Endothelial cell of umbilical vein (primary cell): ENCODE data around the gene SERPINF2. TPM values are rescaled to one million over a fixed set of nuclear protein-coding genes. Genes with fewer than 3 reads are reported as not detected.

Experiments used
- BruUV-seq: library from RNA; stranded (reverse); fragments of 400-500 nt; replicated peaks from 2 replicates; lab custom pipeline; 2021; lab: Mats Ljungman, UMichigan
- CTCF ChIA-PET: fragments of 300-600, 350-600 bp; sonication (Branson Sonifier 250); formaldehyde crosslinking; loops from one replicate; lab custom pipeline; 2021; ENCODE audit warnings: antibody characterized with exemption, inconsistent platforms; lab: Charles Lee
- POLR2A ChIA-PET: fragments of 300-600, 350-600 bp; sonication (Branson Sonifier 250); formaldehyde crosslinking; loops from one replicate; lab custom pipeline; 2021; ENCODE audit warnings: antibody characterized with exemption, inconsistent platforms; lab: Charles Lee
- DNase-seq: peaks from one replicate; pipeline ENCODE4 v3.0.0-alpha.2; 2011; ENCODE audit warnings: low read depth, low spot score
- FAIRE-seq: peaks from 2 replicates; lab custom pipeline; 2011; peaks lifted over from hg19 to GRCh38; lab: Jason Lieb, UNC
- H2AFZ ChIP-seq: 2 replicates; pipeline ENCODE4 v1.6.0; 2012; ENCODE audit warnings: low read depth, low read length, control low read depth, inconsistent platforms
- H3K27ac ChIP-seq: 2 replicates; pipeline ENCODE4 v1.5.1; 2011; ENCODE audit warnings: low read depth, mild to moderate bottlenecking, control low read depth, low read length, moderate library complexity; ENCODE audit not compliant: insufficient read depth
- H3K27me3 ChIP-seq, 2 experiments: 2 replicates each; pipeline versions ENCODE4 v1.6.0 to v1.6.1; 2011; ENCODE audit warnings: low read length in 2 of 2, mixed read lengths in 1 of 2; ENCODE audit not compliant: control insufficient read depth in 2 of 2, insufficient read depth in 2 of 2
- H3K36me3 ChIP-seq, 2 experiments: 2 replicates in 1 of 2; 3 replicates in 1 of 2; pipeline ENCODE4 v1.5.1; 2011; ENCODE audit warnings: low read length in 2 of 2, mild to moderate bottlenecking in 1 of 2, moderate library complexity in 1 of 2; ENCODE audit not compliant: control insufficient read depth in 2 of 2, insufficient read depth in 2 of 2; ENCODE audit errors: extremely low read depth in 1 of 2
- H3K4me1 ChIP-seq: 3 replicates; pipeline ENCODE4 v1.5.1; 2011; ENCODE audit warnings: mild to moderate bottlenecking, low read length; ENCODE audit not compliant: control insufficient read depth, insufficient read depth; ENCODE audit errors: extremely low read depth
- H3K4me2 ChIP-seq: 2 replicates; pipeline ENCODE4 v1.6.1; 2011; ENCODE audit warnings: low read length, control low read depth, mixed read lengths; ENCODE audit not compliant: insufficient read depth
- H3K4me3 ChIP-seq, 3 experiments: fragments of 200-600 bp in 1 of 3; sonication (generic), shearing (Covaris generic) in 1 of 3; replicated peaks in 1 of 3; 2 replicates each; pipeline ENCODE4 v1.5.1; 2011 to 2016; ENCODE audit warnings: control low read depth in 3 of 3, low read length in 3 of 3, mild to moderate bottlenecking in 2 of 3, inconsistent platforms in 1 of 3, low read depth in 1 of 3, moderate library complexity in 1 of 3; ENCODE audit not compliant: insufficient read depth in 1 of 3
- H3K79me2 ChIP-seq: 2 replicates; pipeline ENCODE4 v1.6.0; 2012; ENCODE audit warnings: low read length, inconsistent platforms; ENCODE audit not compliant: control insufficient read depth, insufficient read depth
- H3K9ac ChIP-seq: replicated peaks from 2 replicates; pipeline ENCODE3; 2011; ENCODE audit warnings: low read length, control low read depth; ENCODE audit not compliant: insufficient read depth; ENCODE audit errors: extremely low read depth
- H3K9me1 ChIP-seq: replicated peaks from 3 replicates; pipeline ENCODE4 v1.6.0; 2011; ENCODE audit warnings: mild to moderate bottlenecking, low read length; ENCODE audit not compliant: control insufficient read depth, insufficient read depth; ENCODE audit errors: extremely low read depth
- H3K9me3 ChIP-seq: replicated peaks from 2 replicates; pipeline ENCODE4 v1.5.1; 2012; ENCODE audit warnings: low read length, inconsistent platforms; ENCODE audit not compliant: control insufficient read depth, insufficient read depth
- H4K20me1 ChIP-seq: replicated peaks from 2 replicates; pipeline ENCODE3; 2011; ENCODE audit warnings: mild to moderate bottlenecking, low read length; ENCODE audit not compliant: control insufficient read depth, insufficient read depth; ENCODE audit errors: extremely low read depth
- CTCF ChIP-seq, 2 donors: IDR thresholded peaks; 1 replicate in 1 of 2; 2 replicates in 1 of 2; pipeline ENCODE4 v1.5.1; 2011; ENCODE audit warnings: low read length in 2 of 2, mild to moderate bottlenecking in 2 of 2, moderate library complexity in 2 of 2, control low read depth in 1 of 2, inconsistent platforms in 1 of 2, low read depth in 1 of 2; ENCODE audit not compliant: insufficient read depth in 1 of 2; ENCODE audit errors: extremely low read depth in 1 of 2
- FOS ChIP-seq: IDR thresholded peaks from 2 replicates; pipeline ENCODE4 v1.6.1; 2011; ENCODE audit warnings: mild to moderate bottlenecking, low read length, moderate library complexity, borderline replicate concordance; ENCODE audit not compliant: insufficient read depth
- JUN ChIP-seq: IDR thresholded peaks from 2 replicates; pipeline ENCODE4 v1.6.1; 2011; ENCODE audit warnings: borderline replicate concordance, low read depth; ENCODE audit not compliant: insufficient read length, insufficient read depth
- MAX ChIP-seq: IDR thresholded peaks from 2 replicates; pipeline ENCODE4 v1.6.1; 2011; ENCODE audit not compliant: insufficient read depth, insufficient read length
- MYC ChIP-seq: IDR thresholded peaks from one replicate; pipeline ENCODE4 v1.6.1; 2011; ENCODE audit warnings: mild to moderate bottlenecking, low read depth, low read length
- POLR2A ChIP-seq: IDR thresholded peaks from 2 replicates; pipeline ENCODE4 v1.6.1; 2012; ENCODE audit warnings: low read depth, mild to moderate bottlenecking, control low read depth, low read length
- POLR2AphosphoS5 ChIP-seq: IDR thresholded peaks from 2 replicates; pipeline ENCODE4 v1.6.1; 2012; ENCODE audit warnings: low read depth, mild to moderate bottlenecking, control low read depth, low read length, moderate library complexity; ENCODE audit not compliant: insufficient read depth
- dilution Hi-C: fragments of 300-500 bp; cut with MboI; formaldehyde crosslinking; loops from one replicate; pipeline ENCODE4 v1.15.0; 2019; ENCODE audit warnings: low sequenced_read_pairs; ENCODE audit not compliant: extremely low pct_ligation_motif_present
- intact Hi-C: fragments of 100-400 bp; cut with micrococcal nuclease; formaldehyde crosslinking; loops from one replicate; pipeline ENCODE4 v1.10.0; 2022
- polyA plus RNA-seq, 4 experiments: library from polyadenylated mRNA; depleted of rRNA in 3 of 4; stranded (reverse) in 3 of 4; unstranded in 1 of 4; fragments of >200 nt; gene quantifications; 2 replicates each; pipeline versions ENCODE4 v1.2.1 to v1.2.3, GENCODE V29; 2011 to 2012; ENCODE audit warnings: missing spikeins in 1 of 4
- total RNA-seq: library from RNA; stranded (reverse); gene quantifications from 2 replicates; pipeline ENCODE4 v1.2.3, GENCODE V29; 2021

Gene SERPINF2
- total and polyA plus RNA-seq, 2 donors (not counting 3 experiments of a cell fraction or from before 2014, with no cell fraction given) = 0.03 TPM; not detected in 1

GRCh38 chr17:1709403-1709951, 33.2 kb upstream of the SERPINF2 start:
- dilution Hi-C loops = no loop called here
- no peak for TF ChIP-seq MYC
- TF ChIP-seq FOS = no peak
- no peak for TF ChIP-seq MAX
- ChIA-PET CTCF (no interaction called here), POLR2A (no interaction called here)
- no TSS peak for BruUV-seq
- H2AFZ ChIP-seq = no peak overlapping the region
- no peak overlapping the region for H3K27ac ChIP-seq
- peak overlapping the region in 1 of 3 experiments; percentile 61 for H3K4me3 ChIP-seq
- no peak overlapping the region for H3K9ac ChIP-seq
- no peaks in the 10 kb centered on the region for H4K20me1 ChIP-seq
- H3K9me3 ChIP-seq = no peaks in the 10 kb centered on the region
- peaks cover 36% of the 10 kb centered on the region for H3K4me1 ChIP-seq
- H3K9me1 ChIP-seq = no peaks in the 10 kb centered on the region
- no peak for DNase-seq
- no peak for FAIRE-seq
- peaks cover 28% of the 10 kb centered on the region for H3K79me2 ChIP-seq
- peaks cover 19 to 20% of the 10 kb centered on the region in 2 experiments for H3K36me3 ChIP-seq
- no peaks in the 10 kb centered on the region for H3K27me3 ChIP-seq
- intact Hi-C loops = no loop called here
- H3K4me2 ChIP-seq = no peak overlapping the region

- FAIRE-seq = peak; percentile 87
- DNase-seq = peak; percentile 62
- ChIA-PET CTCF (no interaction called here), POLR2A (no interaction called here)
- intact Hi-C loops = loop anchor here (1.0 to 10.0 kb wide), 3 partner anchors 26 to 625 kb away; partner anchors contain the start of genes PITPNA, PRPF8, SGSM2 and TSR1
- dilution Hi-C loops = no loop called here
- H3K9ac ChIP-seq = peak within 1 kb of the TSS; percentile 38
- H3K27me3 ChIP-seq = no peaks in the 10 kb centered on the region
- BruUV-seq = no TSS peak
- no peaks in the 10 kb centered on the region for H3K9me1 ChIP-seq
- H3K27ac ChIP-seq = no peak within 1 kb of the TSS
- TF ChIP-seq JUN (no peak), POLR2A (peak; percentile 77), POLR2AphosphoS5 (peak; percentile 65), MYC (no peak), CTCF (IDR thresholded peaks at IDR 0.05; ENCODE audit: extremely low read depth in 1 of 2, insufficient read depth in 1 of 2, low read depth in 1 of 2, low read length in 2 of 2) (no peak)
- no peaks in the 10 kb centered on the region for H4K20me1 ChIP-seq
- peak within 1 kb of the TSS; percentile 38 for H2AFZ ChIP-seq
- peak within 1 kb of the TSS; percentile 51 to 61 (median 53) for H3K4me3 ChIP-seq
- no peaks in the 10 kb centered on the region for H3K9me3 ChIP-seq
- H3K36me3 ChIP-seq = peaks cover 19 to 20% of the 10 kb centered on the region in 2 experiments
- peaks cover 36% of the 10 kb centered on the region for H3K4me1 ChIP-seq
- peaks cover 33% of the 10 kb centered on the region for H3K79me2 ChIP-seq
- H3K4me2 ChIP-seq = peak within 1 kb of the TSS; percentile 70
These were observed 32.5 kb upstream of the SERPINF2 start, which contains the start of gene TLCD2 for GRCh38 chr17:1709971-1710806. TSS of gene TLCD2 (minus strand) at chr17:1710377. CDS start at chr17:1710242, 135 bp downstream.
